Forelimb muscle (tissue), 1 donor: ENCODE measurements around the gene PPP1R12C. TPM values are rescaled to one million over a fixed set of nuclear protein-coding genes. Genes with fewer than 3 reads are reported as not detected.

Experiments
- DNase-seq: peaks from one replicate; pipeline ENCODE4 v3.0.0-alpha.2; 2013; ENCODE audit warnings: low read depth
- polyA plus RNA-seq: library from polyadenylated mRNA; unstranded; fragments of 120-200 nt; gene quantifications from one replicate; pipeline ENCODE4 v1.2.1, GENCODE V29; 2013; ENCODE audit not compliant: insufficient read length

PPP1R12C gene
- polyA plus RNA-seq, 1 donor = 78.0 TPM

GRCh38 chr19:55146705-55147273, 29.4 kb upstream of the PPP1R12C start:
- no peak for DNase-seq

- no peak for DNase-seq
These were observed 28.8 kb upstream of the PPP1R12C start for GRCh38 chr19:55146078-55146704.

GRCh38 chr19:55145232-55145631, 27.8 kb upstream of the PPP1R12C start:
- no peak for DNase-seq

GRCh38 chr19:55141696-55142095, 24.3 kb upstream of the PPP1R12C start:
- DNase-seq = no peak

- no peak for DNase-seq
These were observed 20.5 kb upstream of the PPP1R12C start for GRCh38 chr19:55137915-55138314.

- no peak for DNase-seq
These were observed 19.1 kb upstream of the PPP1R12C start for GRCh38 chr19:55136399-55137102.

- no peak for DNase-seq
These were observed 17.3 kb upstream of the PPP1R12C start for GRCh38 chr19:55134736-55135135.

GRCh38 chr19:55133639-55134444, 16.4 kb upstream of the PPP1R12C start:
- no peak for DNase-seq

GRCh38 chr19:55132453-55133129, 15.2 kb upstream of the PPP1R12C start:
- no peak for DNase-seq

GRCh38 chr19:55131421-55131820, 14.0 kb upstream of the PPP1R12C start:
- DNase-seq = no peak

- no peak for DNase-seq
These were observed 1.6 kb upstream of the PPP1R12C start for GRCh38 chr19:55119053-55119452.

- DNase-seq = no peak
These were observed 1.1 kb upstream of the PPP1R12C start for GRCh38 chr19:55118401-55118991.

GRCh38 chr19:55117663-55118391, 390 bp upstream of the PPP1R12C start:
- DNase-seq = peak; percentile 97

GRCh38 chr19:55116232-55116858, 1.1 kb downstream of the PPP1R12C start:
- no peak for DNase-seq

GRCh38 chr19:55115446-55116065, 1.9 kb downstream of the PPP1R12C start:
- no peak for DNase-seq

GRCh38 chr19:55114566-55115145, 2.8 kb downstream of the PPP1R12C start:
- no peak for DNase-seq

- DNase-seq = peak; percentile 95
These were observed 3.8 kb downstream of the PPP1R12C start for GRCh38 chr19:55113570-55114039.

- DNase-seq = no peak
These were observed 4.5 kb downstream of the PPP1R12C start for GRCh38 chr19:55112777-55113569.
